Middle frontal gyrus (tissue), 1 donor: Measurements from ENCODE around the gene HS3ST5.
"Not testable (repeated sequence)": the region's sequence is repeated elsewhere in the genome, so short reads cannot be mapped to it uniquely, and the experiment has no call there.

Source experiments
- DNase-seq: peaks from one replicate; pipeline ENCODE4 v3.0.0-alpha.2; 2015; ENCODE audit warnings: low spot score; ENCODE audit errors: extremely low spot score

The HS3ST5 gene

GRCh38 chr6:114157848-114158247 lies 185.0 kb downstream of the HS3ST5 start:
- DNase-seq, result no peak

GRCh38 chr6:114155763-114156162 lies 187.1 kb downstream of the HS3ST5 start:
- no peak for DNase-seq

DNA sequence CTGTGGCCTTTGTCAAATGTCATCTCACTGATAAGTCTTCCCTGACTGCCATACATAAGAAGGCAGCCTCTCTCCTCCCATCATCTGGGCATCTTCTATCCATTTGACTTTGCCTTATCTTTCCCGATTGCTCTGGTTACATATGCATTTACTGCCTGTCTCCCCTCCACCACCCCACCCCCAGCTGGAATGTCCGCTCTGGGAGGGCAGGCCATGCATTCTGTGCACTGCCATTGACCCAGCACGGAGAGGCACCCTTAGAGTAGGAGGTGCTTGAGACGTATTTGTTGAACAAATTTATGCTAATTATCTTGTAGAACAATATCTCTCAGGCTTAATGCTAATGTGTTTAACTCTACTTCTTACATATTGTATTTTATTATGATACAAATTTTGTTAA lies 188.0 kb downstream of the HS3ST5 start:
- DNase-seq, result no peak

GRCh38 chr6:114153448-114153847 lies 189.4 kb downstream of the HS3ST5 start:
- DNase-seq, result no peak

DNA sequence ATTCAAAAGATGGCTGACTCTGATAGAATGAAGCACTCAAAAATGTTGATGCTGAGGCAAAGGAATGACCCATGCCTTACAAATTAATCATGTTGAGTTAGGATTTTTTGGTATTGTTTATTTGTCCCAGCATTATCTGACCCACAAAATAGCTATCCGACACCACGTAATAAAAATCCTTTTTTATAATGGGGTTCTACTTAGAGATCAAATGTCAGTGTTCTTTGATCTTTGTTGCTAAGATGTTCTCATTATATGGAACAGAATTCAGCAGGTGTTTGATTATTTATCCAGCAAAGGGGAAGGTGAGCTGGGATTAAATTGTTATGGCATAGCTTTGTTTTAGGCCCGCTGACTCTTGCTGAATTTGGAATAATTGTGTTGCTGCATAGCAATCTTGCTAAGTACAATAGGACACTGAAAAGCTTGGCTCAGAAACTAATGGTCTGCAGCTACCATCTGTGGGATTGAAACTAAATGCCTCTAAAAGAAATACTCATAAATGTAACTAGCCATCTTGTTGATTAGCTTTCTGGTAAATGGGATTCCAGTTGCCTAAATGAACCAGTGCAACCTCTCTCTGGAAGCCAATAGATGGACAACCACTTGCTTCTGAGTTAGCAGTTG lies 191.6 kb downstream of the HS3ST5 start:
- no peak for DNase-seq

GRCh38 chr6:114149182-114149581 lies 193.6 kb downstream of the HS3ST5 start:
- not testable (repeated sequence) for DNase-seq

- no peak for DNase-seq
Measured at GRCh38 chr6:114144887-114145851, 197.7 kb downstream of the HS3ST5 start.

- DNase-seq, result no peak
Measured at GRCh38 chr6:114142258-114142657, 200.6 kb downstream of the HS3ST5 start.

DNA sequence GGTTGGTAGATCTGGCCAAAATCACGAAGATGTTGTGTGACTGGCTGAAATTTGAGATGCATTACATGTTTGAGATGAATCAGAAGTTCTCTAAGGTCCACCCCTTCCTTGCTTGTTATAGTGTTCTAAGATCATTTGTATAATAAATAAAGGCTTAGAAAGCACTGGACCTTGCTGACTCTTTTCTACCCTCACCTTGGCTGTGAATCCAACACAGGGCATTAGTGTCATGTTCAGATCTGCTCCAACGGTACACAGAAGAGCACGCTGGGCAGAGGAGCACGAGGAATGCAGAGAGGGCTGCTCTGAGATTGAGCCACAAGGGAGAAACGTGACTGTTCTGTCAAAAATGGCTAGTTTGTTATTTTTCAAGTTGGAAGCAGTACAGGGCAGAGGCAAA lies 202.4 kb downstream of the HS3ST5 start:
- DNase-seq, result no peak

DNA sequence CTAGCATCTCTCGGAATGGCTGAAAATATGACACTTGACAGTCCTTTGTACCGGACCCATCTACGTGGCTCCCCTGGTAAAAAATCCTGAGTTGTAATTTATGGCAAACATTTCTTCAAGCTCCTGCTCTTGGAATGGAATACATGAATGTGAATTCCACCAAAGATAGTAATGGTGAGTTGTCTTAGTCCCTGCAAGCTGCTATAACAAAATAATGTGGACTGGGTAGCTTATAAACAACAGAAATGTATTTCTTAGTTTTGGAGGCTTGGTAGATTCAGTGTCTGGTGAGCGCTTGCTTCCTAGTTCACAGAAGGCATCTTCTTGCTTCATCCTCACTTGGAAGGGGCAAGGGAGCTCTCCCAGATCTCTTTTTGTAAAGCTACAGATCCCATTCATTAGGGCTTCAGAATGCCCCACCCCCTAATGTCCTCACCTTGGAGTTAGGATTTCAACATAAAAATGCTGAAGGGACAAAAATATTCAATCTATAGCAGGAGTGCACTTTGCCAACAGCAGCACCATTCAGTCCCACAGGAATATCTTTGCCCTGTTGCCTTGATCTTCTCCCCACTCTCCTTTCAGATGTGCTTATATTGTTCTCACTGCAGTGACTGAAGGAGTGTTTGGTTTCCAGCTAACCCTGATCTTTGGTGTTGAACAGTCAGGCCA lies 204.1 kb downstream of the HS3ST5 start:
- DNase-seq, result no peak

DNA sequence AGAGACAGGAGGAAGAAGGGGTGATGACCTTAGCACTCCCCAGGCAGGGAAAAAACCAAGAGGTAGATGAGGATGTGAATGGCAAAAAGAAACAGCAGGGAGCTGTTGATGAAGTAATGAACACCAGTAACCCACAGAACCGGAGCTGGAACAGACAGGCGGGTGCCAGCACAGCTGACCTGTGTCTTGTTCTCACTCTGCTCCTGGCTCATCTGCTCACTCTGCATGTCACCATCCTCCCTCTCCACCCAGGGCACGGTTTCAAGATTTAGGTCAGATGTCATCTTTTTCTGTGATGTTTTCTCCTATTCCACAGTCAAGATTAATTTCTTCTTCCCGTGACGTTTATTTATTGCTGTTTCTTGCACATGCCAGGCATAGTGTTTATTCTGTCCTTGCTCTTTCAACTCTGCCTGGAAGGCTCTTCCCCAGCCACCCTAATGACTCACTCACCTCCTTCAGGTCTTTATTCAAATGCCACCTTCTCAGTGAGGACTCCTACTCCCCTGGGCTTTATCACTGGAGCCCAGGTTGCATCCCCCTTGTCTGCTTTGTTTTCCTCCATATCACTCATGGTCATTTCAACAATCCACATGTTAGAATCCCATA lies 207.4 kb downstream of the HS3ST5 start:
- no peak for DNase-seq

DNA sequence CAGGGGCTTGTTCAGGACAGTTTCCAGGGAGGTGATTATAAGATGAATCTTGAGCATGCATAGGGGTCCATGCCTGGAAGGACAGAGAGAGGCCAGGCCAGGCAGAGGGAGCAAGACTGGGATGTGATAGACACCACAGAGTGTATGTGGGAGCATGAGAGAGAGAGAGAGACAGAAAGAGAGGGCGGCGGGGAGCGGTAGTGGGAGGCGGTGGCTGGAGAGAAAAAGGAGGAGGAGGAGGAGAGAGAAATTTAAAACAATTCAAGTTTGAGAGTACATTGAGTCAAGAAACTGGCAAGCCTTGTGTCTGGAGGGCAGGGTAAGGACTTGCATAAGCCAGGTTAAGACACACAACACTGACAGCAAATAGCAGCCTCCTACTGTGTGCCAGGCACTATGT lies 209.0 kb downstream of the HS3ST5 start:
- no peak for DNase-seq

DNA sequence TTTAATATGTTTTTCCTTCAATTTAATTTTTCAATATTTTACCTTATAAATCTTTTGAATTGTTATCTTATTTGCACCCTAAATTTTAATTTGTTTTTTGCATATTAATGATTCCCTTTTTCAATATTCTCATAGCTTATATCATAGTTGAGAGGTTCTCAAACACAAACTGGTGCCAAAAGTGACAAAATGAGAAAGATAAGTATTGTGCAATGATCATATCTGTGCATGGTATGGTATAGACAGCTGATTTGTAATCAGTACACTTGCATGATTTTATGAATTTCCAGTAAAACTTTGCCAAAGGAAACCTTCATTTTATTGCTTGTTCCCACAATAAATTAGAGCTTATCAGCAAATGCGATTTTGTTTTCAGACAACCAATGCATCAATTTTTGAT lies 210.9 kb downstream of the HS3ST5 start:
- no peak for DNase-seq

DNA sequence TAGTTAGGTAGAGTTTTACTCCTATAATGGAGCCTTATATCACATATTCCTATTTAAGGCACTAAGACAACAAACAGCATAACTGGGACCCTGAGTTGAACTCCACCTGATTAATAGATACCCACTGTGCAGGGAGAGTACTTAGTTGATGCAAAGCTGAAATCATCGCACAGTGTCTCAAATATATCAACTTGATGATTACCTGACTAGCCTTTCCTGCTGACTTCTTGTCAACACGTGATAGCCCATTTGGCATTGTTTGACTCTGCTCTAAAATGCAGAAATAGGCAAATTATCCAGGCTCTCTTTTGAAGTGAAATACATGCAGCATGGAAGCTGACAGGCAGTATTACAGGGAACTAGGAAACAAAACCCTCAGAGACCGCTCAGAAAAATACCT lies 217.2 kb downstream of the HS3ST5 start:
- no peak for DNase-seq

DNA sequence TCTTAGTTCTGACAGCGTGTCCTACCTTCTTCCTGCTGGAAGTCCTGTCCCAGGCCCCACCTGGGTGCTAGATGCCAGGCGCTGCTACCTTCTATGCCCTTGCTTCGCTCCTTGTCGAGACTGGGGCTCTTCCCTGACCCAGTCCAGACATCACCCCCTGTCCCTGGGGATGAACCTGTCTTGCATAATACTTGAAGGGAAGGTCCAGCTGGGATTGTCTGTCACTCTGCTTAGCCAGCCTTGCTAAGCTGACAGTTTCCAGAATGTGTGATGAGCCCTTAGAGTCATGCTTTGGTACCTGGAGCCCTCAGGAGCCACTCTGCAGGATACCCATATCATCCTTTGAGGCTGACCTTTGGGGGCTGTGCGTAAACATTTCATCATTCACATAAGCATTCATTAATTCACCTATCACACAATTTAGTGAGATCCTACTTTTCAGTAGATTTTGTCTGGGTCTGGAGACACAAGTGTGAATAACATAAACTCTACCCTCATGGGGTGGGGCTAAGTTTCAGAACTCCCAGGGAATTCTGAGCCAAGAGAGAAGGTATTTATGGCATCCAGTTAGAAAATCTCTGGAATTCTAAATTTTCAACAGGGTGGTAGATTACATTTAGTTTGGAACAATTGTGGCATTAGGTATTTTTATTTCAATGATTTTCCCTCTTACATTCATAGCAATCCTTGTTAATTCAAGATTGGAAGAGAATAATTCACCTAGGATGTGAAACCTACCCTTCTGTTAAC lies 220.7 kb downstream of the HS3ST5 start:
- DNase-seq, result no peak

DNA sequence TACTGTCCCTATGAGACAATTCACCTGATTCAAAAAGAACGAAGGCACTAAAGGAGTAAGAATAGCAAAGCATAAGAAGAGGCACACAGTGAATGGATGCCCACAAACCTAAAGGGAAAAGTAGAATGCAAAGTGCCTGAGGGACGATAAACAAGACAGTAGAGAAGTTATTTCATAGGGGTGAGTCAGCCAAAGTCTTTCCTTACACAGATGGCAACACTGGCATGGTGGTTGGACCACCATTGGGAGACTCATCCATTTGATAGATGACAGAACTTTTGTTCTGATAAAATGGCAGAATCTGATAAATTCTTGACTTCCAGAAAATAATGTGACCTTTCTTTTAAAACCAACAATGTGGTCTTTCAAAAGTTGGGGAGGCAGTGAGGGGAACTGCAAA lies 223.8 kb downstream of the HS3ST5 start:
- no peak for DNase-seq

GRCh38 chr6:114115652-114116051 lies 227.2 kb downstream of the HS3ST5 start:
- no peak for DNase-seq

GRCh38 chr6:114108119-114109002 lies 234.5 kb downstream of the HS3ST5 start:
- no peak for DNase-seq

DNA sequence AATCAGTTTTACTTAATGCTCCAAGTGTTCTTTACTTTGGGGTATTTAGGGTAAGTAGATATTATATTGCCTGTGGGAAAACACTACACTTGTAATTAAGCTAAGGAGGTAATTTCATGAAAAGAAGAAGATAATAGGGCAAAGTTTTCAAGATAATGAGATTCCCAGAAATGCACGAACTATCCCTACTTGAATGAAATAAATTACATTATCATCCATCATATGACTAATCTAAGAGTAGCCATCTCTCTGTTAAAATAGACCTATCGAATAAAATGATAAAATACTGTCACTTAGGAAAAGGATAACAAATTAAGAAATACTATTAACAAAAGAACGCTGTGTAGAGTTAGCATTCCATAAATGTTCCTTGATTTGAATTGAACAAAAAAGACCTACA lies 236.8 kb downstream of the HS3ST5 start:
- DNase-seq, result no peak

- no peak for DNase-seq
Measured at GRCh38 chr6:114101255-114101654, 241.6 kb downstream of the HS3ST5 start.
